SU-DHL-6 (cell line): ENCODE results near the gene PVR.

Experiments
- EZH2phosphoT487 ChIP-seq: fragments of 200-600 bp; sonication (generic), shearing (Covaris generic); conservative IDR thresholded peaks from 2 replicates; pipeline ENCODE4 v1.6.1; 2018; ENCODE audit warnings: mild to moderate bottlenecking, antibody characterized with exemption, low read length, moderate library complexity, mixed read lengths
- TF ChIP-seq, protein P1 (sequence below): fragments of 200-600 bp; sonication (generic); IDR thresholded peaks from one replicate; pipeline ENCODE4 v1.5.1; 2017; ENCODE audit warnings: antibody characterized with exemption, mild to moderate bottlenecking, low read length, moderate library complexity; ENCODE audit not compliant: insufficient read depth, poor library complexity, severe bottlenecking

DNA sequence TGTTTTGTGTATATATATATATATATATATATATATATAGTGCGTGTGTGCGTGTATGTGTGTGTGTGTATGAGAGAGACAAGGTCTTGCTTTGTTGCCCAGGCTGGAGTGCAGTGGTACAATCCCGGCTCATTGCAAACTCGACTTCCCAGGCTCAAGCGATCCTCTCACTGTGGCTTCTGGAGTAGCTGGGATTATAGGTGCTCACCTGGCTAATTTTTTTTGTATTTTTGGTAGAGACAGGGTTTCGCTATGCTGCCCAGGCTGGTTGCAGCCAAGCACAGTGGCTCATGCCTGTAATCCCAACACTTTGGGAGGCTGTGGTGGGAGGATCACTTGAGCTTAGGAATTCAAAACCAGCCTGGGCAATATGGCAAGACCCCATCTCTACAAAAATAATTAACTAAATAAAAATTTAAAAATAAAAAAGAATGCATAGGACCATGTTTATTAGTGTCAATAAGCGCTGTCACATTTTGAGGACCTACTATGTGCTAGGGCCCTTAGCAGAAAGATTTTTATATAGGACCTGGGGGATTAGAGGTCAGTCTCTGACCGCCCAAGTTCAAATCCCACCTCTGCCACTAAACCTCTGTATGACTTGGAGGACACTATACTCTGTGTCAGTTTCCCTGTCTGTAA is 1.8 kb downstream of the PVR start:
- TF ChIP-seq, protein P1, sequence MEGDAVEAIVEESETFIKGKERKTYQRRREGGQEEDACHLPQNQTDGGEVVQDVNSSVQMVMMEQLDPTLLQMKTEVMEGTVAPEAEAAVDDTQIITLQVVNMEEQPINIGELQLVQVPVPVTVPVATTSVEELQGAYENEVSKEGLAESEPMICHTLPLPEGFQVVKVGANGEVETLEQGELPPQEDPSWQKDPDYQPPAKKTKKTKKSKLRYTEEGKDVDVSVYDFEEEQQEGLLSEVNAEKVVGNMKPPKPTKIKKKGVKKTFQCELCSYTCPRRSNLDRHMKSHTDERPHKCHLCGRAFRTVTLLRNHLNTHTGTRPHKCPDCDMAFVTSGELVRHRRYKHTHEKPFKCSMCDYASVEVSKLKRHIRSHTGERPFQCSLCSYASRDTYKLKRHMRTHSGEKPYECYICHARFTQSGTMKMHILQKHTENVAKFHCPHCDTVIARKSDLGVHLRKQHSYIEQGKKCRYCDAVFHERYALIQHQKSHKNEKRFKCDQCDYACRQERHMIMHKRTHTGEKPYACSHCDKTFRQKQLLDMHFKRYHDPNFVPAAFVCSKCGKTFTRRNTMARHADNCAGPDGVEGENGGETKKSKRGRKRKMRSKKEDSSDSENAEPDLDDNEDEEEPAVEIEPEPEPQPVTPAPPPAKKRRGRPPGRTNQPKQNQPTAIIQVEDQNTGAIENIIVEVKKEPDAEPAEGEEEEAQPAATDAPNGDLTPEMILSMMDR = no peak
- no peak for TF ChIP-seq EZH2phosphoT487
